Sigmoid colon (tissue), 7 donors: ENCODE data around the gene FAM193A. TPM values are rescaled to one million over a fixed set of nuclear protein-coding genes. Genes with fewer than 3 reads are reported as not detected.

Source experiments
- DNase-seq: peaks from one replicate; pipeline ENCODE4 v3.0.0-alpha.2; 2019
- H3K27ac ChIP-seq, 4 donors: fragments of 200-600 bp; sonication (generic); one replicate each; pipeline ENCODE4 v1.5.1; 2016 to 2019; ENCODE audit warnings: mild to moderate bottlenecking in 1 of 4
- H3K27me3 ChIP-seq, 3 donors: fragments of 200-600 bp; sonication (generic); one replicate each; pipeline ENCODE4 v1.5.1; 2019; ENCODE audit warnings: mild to moderate bottlenecking in 1 of 3
- H3K36me3 ChIP-seq, 4 donors: fragments of 200-600 bp; sonication (generic); one replicate each; pipeline ENCODE4 v1.5.1; 2016 to 2019
- H3K4me1 ChIP-seq, 4 donors: fragments of 200-600 bp; sonication (generic); one replicate each; pipeline ENCODE4 v1.5.1; 2017 to 2019
- H3K4me3 ChIP-seq, 4 donors: fragments of 200-600 bp; sonication (generic); one replicate each; pipeline ENCODE4 v1.5.1; 2017 to 2019; ENCODE audit warnings: mild to moderate bottlenecking in 2 of 4, moderate library complexity in 1 of 4
- H3K9me3 ChIP-seq, 4 donors: fragments of 200-600 bp in 3 of 4; sonication (generic) in 3 of 4; one replicate each; pipeline versions ENCODE4 v1.5.1 to v1.6.1; 2013 to 2019
- CTCF ChIP-seq, 4 experiments: fragments of 450-650 bp in 3 of 4; fragments of 200-600 bp in 1 of 4; IDR thresholded peaks; one replicate each; pipeline ENCODE4 v1.5.1; 2016 to 2019; ENCODE audit warnings: antibody characterized with exemption in 4 of 4, mild to moderate bottlenecking in 3 of 4, moderate library complexity in 2 of 4
- EP300 ChIP-seq, 4 donors: sonication (generic); formaldehyde crosslinking; IDR thresholded peaks; one replicate each; pipeline ENCODE4 v1.6.1; 2017; ENCODE audit warnings: antibody characterized with exemption in 4 of 4
- POLR2A ChIP-seq, 2 donors: fragments of 450-650 bp; IDR thresholded peaks; one replicate each; pipeline ENCODE4 v1.6.1; 2016; ENCODE audit warnings: antibody characterized with exemption in 2 of 2, mild to moderate bottlenecking in 2 of 2, moderate library complexity in 2 of 2
- POLR2AphosphoS5 ChIP-seq, 4 donors: sonication (generic); formaldehyde crosslinking; IDR thresholded peaks; one replicate each; pipeline ENCODE4 v1.6.1; 2017; ENCODE audit warnings: antibody characterized with exemption in 4 of 4
- WGBS, 2 donors: extraction: QIAGEN DNeasy Blood & Tissue Kit; methylation state at CpG; one replicate each; pipeline ENCODE4 v1.1.7; 2013; 5-methylcytosine and 5-hydroxymethylcytosine counted together
- intact Hi-C: fragments of 100-400 bp; cut with DNase I; formaldehyde crosslinking; loops from one replicate; pipeline ENCODE4 v1.15.1; 2023
- polyA plus RNA-seq, 3 donors: library from polyadenylated mRNA; stranded (reverse); fragments of 200-250 nt; gene quantifications; one replicate each; pipeline ENCODE4 v1.2.3, GENCODE V29; 2013
- total RNA-seq, 4 donors: library from RNA; depleted of rRNA; stranded (reverse); fragments of >200 nt; gene quantifications; one replicate each; pipeline ENCODE4 v1.1.0, GENCODE V29; 2016
- donor health status: healthy with polysubstance abuse.
- donor health status: Bipolar disorder and iron deficiency.
- donor health status: healthy.

FAM193A gene
- total and polyA plus RNA-seq, 7 donors: 6.0 to 32.4 (median 17.4) TPM

- Histone ChIP-seq H3K4me1 (peaks cover 0 to 31% (median 22%) of the 10 kb centered on the region in 4 donors), H3K4me3 (no peak overlapping the region), H3K27me3 (no peaks in the 10 kb centered on the region), H3K36me3 (peaks cover 16 to 20% (median 18%) of the 10 kb centered on the region in 4 donors), H3K9me3 (no peaks in the 10 kb centered on the region), H3K27ac (peak overlapping the region in 3 of 4 donors; percentile 25 to 45 (median 34))
- 52 to 80% methylated on average over 19 of the region's 19 CpGs for WGBS, 2 donors
- intact Hi-C loops: loop anchor here (10.0 kb wide), 1 partner anchor 324 kb away; the partner anchor contains the start of genes HTT and HTT-AS
- DNase-seq: no peak
- no peak for TF ChIP-seq CTCF (IDR thresholded peaks at IDR 0.05)
- no peak for TF ChIP-seq POLR2A (IDR thresholded peaks at IDR 0.05)
- TF ChIP-seq POLR2AphosphoS5 (IDR thresholded peaks at IDR 0.05): no peak
- no peak for TF ChIP-seq EP300 (IDR thresholded peaks at IDR 0.05)
Measured at GRCh38 chr4:2750719-2751605, 214.5 kb downstream of the FAM193A start.

GRCh38 chr4:2753436-2753835 lies 217.0 kb downstream of the FAM193A start:
- no peak for DNase-seq
- TF ChIP-seq CTCF (IDR thresholded peaks at IDR 0.05) (no peak), EP300 (IDR thresholded peaks at IDR 0.05) (no peak), POLR2A (IDR thresholded peaks at IDR 0.05) (no peak), POLR2AphosphoS5 (IDR thresholded peaks at IDR 0.05) (no peak)

GRCh38 chr4:2754848-2755819 lies 218.7 kb downstream of the FAM193A start:
- intact Hi-C loops: loop anchor here (5.0 to 10.0 kb wide), 4 partner anchors 37 to 493 kb away; partner anchors contain the start of genes HTT, HTT-AS, MXD4 and RNF4
- TF ChIP-seq EP300 (IDR thresholded peaks at IDR 0.05): no peak
- no peak for TF ChIP-seq CTCF (IDR thresholded peaks at IDR 0.05)
- TF ChIP-seq POLR2AphosphoS5 (IDR thresholded peaks at IDR 0.05): no peak
- TF ChIP-seq POLR2A (IDR thresholded peaks at IDR 0.05): no peak
- Histone ChIP-seq H3K27ac (peak overlapping the region; percentile 76 to 84 (median 82)), H3K4me1 (peaks cover 0 to 36% (median 28%) of the 10 kb centered on the region in 4 donors), H3K27me3 (no peaks in the 10 kb centered on the region), H3K36me3 (no peaks in the 10 kb centered on the region), H3K4me3 (peak overlapping the region; percentile 51 to 86 (median 80)), H3K9me3 (no peaks in the 10 kb centered on the region)
- DNase-seq: no peak
- WGBS, 2 donors: 35 to 57% methylated on average over 23 of the region's 23 CpGs

More at GRCh38 chr4:2753436-2753835, 217.0 kb downstream of the FAM193A start:
- Histone ChIP-seq H3K27me3 (no peaks in the 10 kb centered on the region), H3K9me3 (no peaks in the 10 kb centered on the region), H3K27ac (no peak overlapping the region), H3K4me1 (peaks cover 0 to 36% (median 28%) of the 10 kb centered on the region in 4 donors), H3K4me3 (no peak overlapping the region), H3K36me3 (no peaks in the 10 kb centered on the region)
- intact Hi-C loops: loop anchor here (10.0 kb wide), 1 partner anchor 321 kb away; the partner anchor contains the start of genes HTT and HTT-AS
- 94 to 97% methylated on average over 4 of the region's 4 CpGs for WGBS, 2 donors
